H1 (cell line): ENCODE data around the gene TRIM4. TPM values are rescaled to one million over a fixed set of nuclear protein-coding genes. Genes with fewer than 3 reads are reported as not detected.

Source experiments
- ASH2L ChIP-seq: fragments of 200-600, 300-600 bp; sonication (generic); IDR thresholded peaks from one replicate; pipeline ENCODE4 v1.7.1; 2017; ENCODE audit warnings: low read length
- BACH1 ChIP-seq: IDR thresholded peaks from 2 replicates; pipeline ENCODE4 v1.6.1; 2012; ENCODE audit warnings: low read length, improper control_type of control experiment
- CEBPB ChIP-seq: IDR thresholded peaks from 2 replicates; pipeline ENCODE4 v1.6.1; 2012; ENCODE audit warnings: low read depth, low read length
- EZH2 ChIP-seq: fragments of 200-600 bp; sonication (generic); IDR thresholded peaks from 2 replicates; pipeline ENCODE4 v1.7.1; 2012; ENCODE audit warnings: low read depth, mild to moderate bottlenecking, moderate library complexity, low read length, inconsistent platforms; ENCODE audit not compliant: severe bottlenecking
- GTF2F1 ChIP-seq: IDR thresholded peaks from 2 replicates; pipeline ENCODE4 v1.6.1; 2012; ENCODE audit warnings: low read depth, low read length, improper control_type of control experiment, borderline replicate concordance
- HDAC2 ChIP-seq, 2 experiments: fragments of 300-600 bp in 1 of 2; sonication (generic) in 1 of 2; IDR thresholded peaks; 2 replicates each; pipeline ENCODE4 v1.6.1; 2011 to 2012; ENCODE audit warnings: low read depth in 2 of 2, low read length in 2 of 2, mild to moderate bottlenecking in 2 of 2, moderate library complexity in 2 of 2, borderline replicate concordance in 1 of 2, inconsistent platforms in 1 of 2
- JUN ChIP-seq: IDR thresholded peaks from 2 replicates; pipeline ENCODE4 v1.6.1; 2011; ENCODE audit warnings: low read depth, mild to moderate bottlenecking, improper control_type of control experiment, low read length
- MAFK ChIP-seq: IDR thresholded peaks from 2 replicates; pipeline ENCODE4 v1.6.1; 2012; ENCODE audit warnings: low read depth, mild to moderate bottlenecking, improper control_type of control experiment, low read length
- MAX ChIP-seq: IDR thresholded peaks from 2 replicates; pipeline ENCODE4 v1.6.1; 2012; ENCODE audit warnings: inconsistent platforms
- PHF8 ChIP-seq: fragments of 200-600 bp; sonication (generic); conservative IDR thresholded peaks from 2 replicates; pipeline ENCODE4 v1.7.1; 2012; ENCODE audit warnings: low read depth, mild to moderate bottlenecking, inconsistent platforms, low read length, moderate library complexity
- POLR2A ChIP-seq, 2 experiments: IDR thresholded peaks; 1 replicate in 1 of 2; 2 replicates in 1 of 2; pipeline ENCODE4 v1.6.1; 2011; ENCODE audit warnings: low read depth in 2 of 2, low read length in 2 of 2, mild to moderate bottlenecking in 2 of 2; ENCODE audit errors: control extremely low read depth in 1 of 2
- RAD21 ChIP-seq, 2 experiments: IDR thresholded peaks in 1 of 2; conservative IDR thresholded peaks in 1 of 2; 2 replicates each; pipeline ENCODE4 v1.6.1; 2011; ENCODE audit warnings: low read depth in 2 of 2, low read length in 2 of 2, improper control_type of control experiment in 1 of 2, inconsistent platforms in 1 of 2, mild to moderate bottlenecking in 1 of 2, moderate library complexity in 1 of 2
- SIRT6 ChIP-seq: IDR thresholded peaks from one replicate; pipeline ENCODE4 v1.7.1; 2012; ENCODE audit warnings: low read length, inconsistent platforms
- SIX5 ChIP-seq: IDR thresholded peaks from 2 replicates; pipeline ENCODE4 v1.6.1; 2011; ENCODE audit warnings: mild to moderate bottlenecking, low read depth, low read length
- SP4 ChIP-seq: IDR thresholded peaks from 2 replicates; pipeline ENCODE4 v1.6.1; 2012; ENCODE audit warnings: low read length, inconsistent platforms
- SRF ChIP-seq: IDR thresholded peaks from 2 replicates; pipeline ENCODE4 v1.6.1; 2011; ENCODE audit warnings: mild to moderate bottlenecking, low read depth, low read length, moderate library complexity
- SUZ12 ChIP-seq: fragments of 200-600 bp; sonication (generic); IDR thresholded peaks from 2 replicates; pipeline ENCODE4 v1.6.1; 2012; ENCODE audit warnings: mild to moderate bottlenecking, inconsistent platforms, low read length, moderate library complexity, mixed read lengths
- TBP ChIP-seq: IDR thresholded peaks from 2 replicates; pipeline ENCODE4 v1.6.1; 2011; ENCODE audit warnings: low read depth, low read length, improper control_type of control experiment
- TCF12 ChIP-seq: IDR thresholded peaks from 2 replicates; pipeline ENCODE4 v1.6.1; 2011; ENCODE audit warnings: low read depth, mild to moderate bottlenecking, low read length
- TEAD4 ChIP-seq: IDR thresholded peaks from 2 replicates; pipeline ENCODE4 v1.6.1; 2012; ENCODE audit warnings: low read depth, low read length, inconsistent platforms, mixed read lengths
- YY1 ChIP-seq: IDR thresholded peaks from 2 replicates; pipeline ENCODE4 v1.6.1; 2011; ENCODE audit warnings: low read depth, mild to moderate bottlenecking, low read length
- ZNF274 ChIP-seq: IDR thresholded peaks from 2 replicates; pipeline ENCODE4 v1.7.0; 2012; ENCODE audit warnings: low read length, borderline replicate concordance; ENCODE audit errors: extremely low read depth
- polyA plus RNA-seq, 7 experiments: library from polyadenylated mRNA; depleted of rRNA in 3 of 7; stranded (reverse) in 5 of 7; unstranded in 2 of 7; fragments of >200 nt in 5 of 7; fragments of 200-250 nt in 2 of 7; gene quantifications; 1 replicate in 5 of 7; 2 replicates in 1 of 7; 4 replicates in 1 of 7; pipeline versions ENCODE4 v1.2.1 to v1.2.3, GENCODE V29; 2011 to 2013; ENCODE audit warnings: missing spikeins in 2 of 7, mixed read lengths in 2 of 7
- total RNA-seq: library from RNA; stranded (reverse); fragmentation: NEBNext Ultra II Directional; extraction: Animal tissue kit (Norgen Biotek cat#: 25700); gene quantifications from 2 replicates; pipeline ENCODE4 v1.2.1, GENCODE V29; 2021

Gene TRIM4
- total and polyA plus RNA-seq, 2 of the 8 experiments (the other 6 are each of a cell fraction or from before 2014, with no cell fraction given): 0.03 to 7.3 TPM

GRCh38 chr7:99944497-99945070, 25.3 kb upstream of the TRIM4 start (continued):
- peak; percentile 61 for TF ChIP-seq ASH2L
- TF ChIP-seq YY1: peak; percentile 89
- TF ChIP-seq SP4: no peak
- TF ChIP-seq PHF8: no peak
- TF ChIP-seq RAD21 (IDR thresholded peaks at IDR 0.05 in 1 of 2, conservative IDR thresholded peaks at IDR 0.05 in 1 of 2; ENCODE audit: low read depth in 2 of 2, low read length in 2 of 2): no peak
- 0 out of 2 replicates have a peak, but pooled peaks have one; percentile 5 for TF ChIP-seq GTF2F1
- no peak for TF ChIP-seq BACH1
- no peak for TF ChIP-seq CEBPB
- TF ChIP-seq MAFK: no peak
- no peak; the same call in 1 of the 2 replicates for TF ChIP-seq TCF12
- no peak for TF ChIP-seq SRF
- TF ChIP-seq EZH2: no peak
- TF ChIP-seq MAX: 0 out of 2 replicates have a peak, but pooled peaks have one; percentile 89
- no peak; the same call in 1 of the 2 replicates for TF ChIP-seq TBP
- peak in 1 of 2 experiments; percentile 13; a peak in 1 of 3 replicates for TF ChIP-seq POLR2A (IDR thresholded peaks at IDR 0.05; ENCODE audit: control extremely low read depth in 1 of 2, low read depth in 2 of 2, low read length in 2 of 2)
- no peak for TF ChIP-seq SIX5
- TF ChIP-seq ZNF274: no peak
- TF ChIP-seq TEAD4: no peak
- no peak for TF ChIP-seq JUN
- TF ChIP-seq SIRT6: no peak
- TF ChIP-seq SUZ12: no peak
- TF ChIP-seq HDAC2 (IDR thresholded peaks at IDR 0.05; ENCODE audit: borderline replicate concordance in 1 of 2, low read depth in 2 of 2, low read length in 2 of 2): no peak
- TF ChIP-seq, all 59 proteins: peak for 9
